GM21390 (cell line): Measurements from ENCODE around the gene DNAJC4.
A peak's percentile ranks its signal among the peaks of the same experiment; 100 is the strongest.

Source experiments
- ATAC-seq: cut with Tn5 transposase; IDR thresholded peaks from one replicate; pipeline ENCODE4 v1.9.1; 2021; ENCODE audit not compliant: unreplicated experiment

DNAJC4 gene

GRCh38 chr11:64208086-64208795 lies 22.1 kb upstream of the DNAJC4 start:
- ATAC-seq: no peak

GRCh38 chr11:64208796-64209562 lies 21.4 kb upstream of the DNAJC4 start:
- ATAC-seq: no peak

- no peak for ATAC-seq
Observed at GRCh38 chr11:64209563-64209843, 20.8 kb upstream of the DNAJC4 start.

GRCh38 chr11:64210301-64211020 lies 19.9 kb upstream of the DNAJC4 start:
- ATAC-seq: no peak

GRCh38 chr11:64211181-64211872 lies 19.0 kb upstream of the DNAJC4 start:
- no peak for ATAC-seq

GRCh38 chr11:64216879-64217278 lies 13.5 kb upstream of the DNAJC4 start:
- no peak for ATAC-seq

- ATAC-seq: no peak
Observed at GRCh38 chr11:64218628-64219353, 11.6 kb upstream of the DNAJC4 start.

- no peak for ATAC-seq
Observed at GRCh38 chr11:64219354-64219684, 11.0 kb upstream of the DNAJC4 start.

- no peak for ATAC-seq
Observed at GRCh38 chr11:64219755-64220154, 10.6 kb upstream of the DNAJC4 start.

GRCh38 chr11:64220271-64220670 lies 10.1 kb upstream of the DNAJC4 start:
- no peak for ATAC-seq

- no peak for ATAC-seq
Observed at GRCh38 chr11:64220798-64221197, 9.6 kb upstream of the DNAJC4 start.

GRCh38 chr11:64222651-64223000 lies 7.7 kb upstream of the DNAJC4 start:
- no peak for ATAC-seq

- no peak for ATAC-seq
Observed at GRCh38 chr11:64223001-64223651, 7.2 kb upstream of the DNAJC4 start.

GRCh38 chr11:64224151-64224890 lies 6.0 kb upstream of the DNAJC4 start:
- ATAC-seq: no peak

- ATAC-seq: no peak
Observed at GRCh38 chr11:64224891-64225607, 5.3 kb upstream of the DNAJC4 start.

- peak; percentile 44 for ATAC-seq
Observed at GRCh38 chr11:64225608-64226506, 4.5 kb upstream of the DNAJC4 start, which contains the start of the genes NUDT22 and TRPT1. NUDT22 (plus strand) TSS chr11:64226274; CDS start chr11:64226653, 379 bp downstream. TRPT1 (minus strand) TSS chr11:64226186; CDS start chr11:64225860, 326 bp downstream.

- ATAC-seq: peak; percentile 26
Observed at GRCh38 chr11:64226507-64227051, 3.8 kb upstream of the DNAJC4 start.
